ENCODE results near the gene ARFGEF3. TPM values are rescaled to one million over a fixed set of nuclear protein-coding genes. Genes with fewer than 3 reads are reported as not detected.

Gene ARFGEF3
- total and polyA plus RNA-seq, 2 experiments from 2014 or later, result 5.8 to 24.6 TPM

DNA sequence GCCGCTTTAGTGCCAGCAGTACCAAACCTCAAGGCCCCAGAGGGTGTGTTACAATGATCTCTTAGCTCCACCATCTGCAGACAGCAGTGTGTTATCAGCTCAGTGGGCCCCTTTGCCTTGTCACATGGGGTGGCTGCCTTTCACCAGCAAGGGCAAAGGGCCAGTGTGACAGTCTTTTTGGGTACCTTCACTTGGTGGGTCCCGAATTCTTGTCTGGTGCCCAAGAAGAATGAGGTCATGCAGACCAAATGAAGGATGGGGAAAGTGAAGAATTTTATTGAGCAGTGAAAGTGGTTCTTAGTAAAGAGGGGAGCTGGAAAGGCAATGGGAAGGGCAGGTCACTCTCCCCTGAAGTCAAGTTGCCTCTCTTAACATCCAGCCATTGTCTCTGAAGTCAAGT lies 213.1 kb downstream of the ARFGEF3 start (continued):
- TF ChIP-seq, protein P1, sequence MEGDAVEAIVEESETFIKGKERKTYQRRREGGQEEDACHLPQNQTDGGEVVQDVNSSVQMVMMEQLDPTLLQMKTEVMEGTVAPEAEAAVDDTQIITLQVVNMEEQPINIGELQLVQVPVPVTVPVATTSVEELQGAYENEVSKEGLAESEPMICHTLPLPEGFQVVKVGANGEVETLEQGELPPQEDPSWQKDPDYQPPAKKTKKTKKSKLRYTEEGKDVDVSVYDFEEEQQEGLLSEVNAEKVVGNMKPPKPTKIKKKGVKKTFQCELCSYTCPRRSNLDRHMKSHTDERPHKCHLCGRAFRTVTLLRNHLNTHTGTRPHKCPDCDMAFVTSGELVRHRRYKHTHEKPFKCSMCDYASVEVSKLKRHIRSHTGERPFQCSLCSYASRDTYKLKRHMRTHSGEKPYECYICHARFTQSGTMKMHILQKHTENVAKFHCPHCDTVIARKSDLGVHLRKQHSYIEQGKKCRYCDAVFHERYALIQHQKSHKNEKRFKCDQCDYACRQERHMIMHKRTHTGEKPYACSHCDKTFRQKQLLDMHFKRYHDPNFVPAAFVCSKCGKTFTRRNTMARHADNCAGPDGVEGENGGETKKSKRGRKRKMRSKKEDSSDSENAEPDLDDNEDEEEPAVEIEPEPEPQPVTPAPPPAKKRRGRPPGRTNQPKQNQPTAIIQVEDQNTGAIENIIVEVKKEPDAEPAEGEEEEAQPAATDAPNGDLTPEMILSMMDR (conservative IDR thresholded peaks at IDR 0.05; ENCODE audit: low read depth in 2 of 2), result no peak
- TF ChIP-seq, protein P2, sequence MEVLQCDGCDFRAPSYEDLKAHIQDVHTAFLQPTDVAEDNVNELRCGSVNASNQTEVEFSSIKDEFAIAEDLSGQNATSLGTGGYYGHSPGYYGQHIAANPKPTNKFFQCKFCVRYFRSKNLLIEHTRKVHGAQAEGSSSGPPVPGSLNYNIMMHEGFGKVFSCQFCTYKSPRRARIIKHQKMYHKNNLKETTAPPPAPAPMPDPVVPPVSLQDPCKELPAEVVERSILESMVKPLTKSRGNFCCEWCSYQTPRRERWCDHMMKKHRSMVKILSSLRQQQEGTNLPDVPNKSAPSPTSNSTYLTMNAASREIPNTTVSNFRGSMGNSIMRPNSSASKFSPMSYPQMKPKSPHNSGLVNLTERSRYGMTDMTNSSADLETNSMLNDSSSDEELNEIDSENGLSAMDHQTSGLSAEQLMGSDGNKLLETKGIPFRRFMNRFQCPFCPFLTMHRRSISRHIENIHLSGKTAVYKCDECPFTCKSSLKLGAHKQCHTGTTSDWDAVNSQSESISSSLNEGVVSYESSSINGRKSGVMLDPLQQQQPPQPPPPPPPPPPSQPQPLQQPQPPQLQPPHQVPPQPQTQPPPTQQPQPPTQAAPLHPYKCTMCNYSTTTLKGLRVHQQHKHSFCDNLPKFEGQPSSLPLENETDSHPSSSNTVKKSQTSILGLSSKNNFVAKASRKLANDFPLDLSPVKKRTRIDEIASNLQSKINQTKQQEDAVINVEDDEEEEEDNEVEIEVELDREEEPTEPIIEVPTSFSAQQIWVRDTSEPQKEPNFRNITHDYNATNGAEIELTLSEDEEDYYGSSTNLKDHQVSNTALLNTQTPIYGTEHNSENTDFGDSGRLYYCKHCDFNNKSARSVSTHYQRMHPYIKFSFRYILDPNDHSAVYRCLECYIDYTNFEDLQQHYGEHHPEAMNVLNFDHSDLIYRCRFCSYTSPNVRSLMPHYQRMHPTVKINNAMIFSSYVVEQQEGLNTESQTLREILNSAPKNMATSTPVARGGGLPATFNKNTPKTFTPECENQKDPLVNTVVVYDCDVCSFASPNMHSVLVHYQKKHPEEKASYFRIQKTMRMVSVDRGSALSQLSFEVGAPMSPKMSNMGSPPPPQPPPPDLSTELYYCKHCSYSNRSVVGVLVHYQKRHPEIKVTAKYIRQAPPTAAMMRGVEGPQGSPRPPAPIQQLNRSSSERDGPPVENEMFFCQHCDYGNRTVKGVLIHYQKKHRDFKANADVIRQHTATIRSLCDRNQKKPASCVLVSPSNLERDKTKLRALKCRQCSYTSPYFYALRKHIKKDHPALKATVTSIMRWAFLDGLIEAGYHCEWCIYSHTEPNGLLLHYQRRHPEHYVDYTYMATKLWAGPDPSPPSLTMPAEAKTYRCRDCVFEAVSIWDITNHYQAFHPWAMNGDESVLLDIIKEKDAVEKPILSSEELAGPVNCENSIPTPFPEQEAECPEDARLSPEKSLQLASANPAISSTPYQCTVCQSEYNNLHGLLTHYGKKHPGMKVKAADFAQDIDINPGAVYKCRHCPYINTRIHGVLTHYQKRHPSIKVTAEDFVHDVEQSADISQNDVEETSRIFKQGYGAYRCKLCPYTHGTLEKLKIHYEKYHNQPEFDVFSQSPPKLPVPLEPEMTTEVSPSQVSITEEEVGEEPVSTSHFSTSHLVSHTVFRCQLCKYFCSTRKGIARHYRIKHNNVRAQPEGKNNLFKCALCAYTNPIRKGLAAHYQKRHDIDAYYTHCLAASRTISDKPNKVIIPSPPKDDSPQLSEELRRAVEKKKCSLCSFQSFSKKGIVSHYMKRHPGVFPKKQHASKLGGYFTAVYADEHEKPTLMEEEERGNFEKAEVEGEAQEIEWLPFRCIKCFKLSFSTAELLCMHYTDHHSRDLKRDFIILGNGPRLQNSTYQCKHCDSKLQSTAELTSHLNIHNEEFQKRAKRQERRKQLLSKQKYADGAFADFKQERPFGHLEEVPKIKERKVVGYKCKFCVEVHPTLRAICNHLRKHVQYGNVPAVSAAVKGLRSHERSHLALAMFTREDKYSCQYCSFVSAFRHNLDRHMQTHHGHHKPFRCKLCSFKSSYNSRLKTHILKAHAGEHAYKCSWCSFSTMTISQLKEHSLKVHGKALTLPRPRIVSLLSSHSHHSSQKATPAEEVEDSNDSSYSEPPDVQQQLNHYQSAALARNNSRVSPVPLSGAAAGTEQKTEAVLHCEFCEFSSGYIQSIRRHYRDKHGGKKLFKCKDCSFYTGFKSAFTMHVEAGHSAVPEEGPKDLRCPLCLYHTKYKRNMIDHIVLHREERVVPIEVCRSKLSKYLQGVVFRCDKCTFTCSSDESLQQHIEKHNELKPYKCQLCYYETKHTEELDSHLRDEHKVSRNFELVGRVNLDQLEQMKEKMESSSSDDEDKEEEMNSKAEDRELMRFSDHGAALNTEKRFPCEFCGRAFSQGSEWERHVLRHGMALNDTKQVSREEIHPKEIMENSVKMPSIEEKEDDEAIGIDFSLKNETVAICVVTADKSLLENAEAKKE (CRISPR knock-in tag; IDR thresholded peaks at IDR 0.05), result no peak
- no peak for TF ChIP-seq JUNB (IDR thresholded peaks at IDR 0.05; ENCODE audit: unreplicated experiment)
- TF ChIP-seq ZNF114 (CRISPR knock-in tag; IDR thresholded peaks at IDR 0.05), result no peak

DNA sequence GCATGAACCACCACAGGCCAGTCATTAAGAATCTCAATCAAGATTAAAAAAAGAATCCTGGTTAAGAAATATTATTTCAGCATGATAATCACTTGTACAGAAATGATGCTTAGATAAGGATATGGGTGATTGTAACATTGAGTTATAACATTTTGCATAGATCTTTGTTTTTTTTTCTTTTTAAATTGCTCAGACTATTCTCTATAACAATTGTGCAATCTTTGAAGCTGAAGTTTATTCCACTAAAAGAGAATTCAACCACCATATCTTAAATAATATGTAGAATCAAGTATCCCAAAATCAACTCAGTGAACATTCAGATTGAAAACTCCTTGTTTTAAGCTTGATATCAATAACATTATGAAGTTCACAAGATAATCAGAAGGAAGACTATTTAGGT lies 215.3 kb downstream of the ARFGEF3 start:
- Histone ChIP-seq H4K20me1 (replicated peaks; ENCODE audit: insufficient read depth) (no peaks in the 10 kb centered on the region), H3K4me1 (ENCODE audit: insufficient read depth) (peaks cover 19% of the 10 kb centered on the region), H3K79me2 (replicated peaks; ENCODE audit: insufficient read depth) (no peaks in the 10 kb centered on the region), H2AFZ (no peak overlapping the region), H3K36me3 (ENCODE audit: insufficient read depth) (no peaks in the 10 kb centered on the region), H3K27ac (ENCODE audit: low read depth) (no peak overlapping the region), H3K4me3 (no peak overlapping the region), H3K4me2 (no peak overlapping the region), H3K9me2 (ENCODE audit: insufficient read depth) (no peaks in the 10 kb centered on the region), H3K27me3 (ENCODE audit: insufficient read depth) (no peaks in the 10 kb centered on the region), H3F3A (replicated peaks; ENCODE audit: low read depth) (no peaks in the 10 kb centered on the region)
- Mint-ChIP-seq H3K4me3 (no peak overlapping the region), H3K27me3 (ENCODE audit: insufficient read depth, low read depth, poor library complexity) (no peaks in the 10 kb centered on the region), H3K4me1 (peaks cover 14% of the 10 kb centered on the region), H3K27ac (no peak overlapping the region), H3K9me3 (no peaks in the 10 kb centered on the region; the same call in 2 of the 3 replicates), H3K36me3 (ENCODE audit: low read depth) (no peaks in the 10 kb centered on the region)
- DNase-seq (ENCODE audit: low spot score), result no peak
- ATAC-seq, result no peak
- TF ChIP-seq POLR2AphosphoS5 (IDR thresholded peaks at IDR 0.05; ENCODE audit: low read depth), result no peak
- TF ChIP-seq, protein P1 (conservative IDR thresholded peaks at IDR 0.05; ENCODE audit: low read depth in 2 of 2), result no peak
- TF ChIP-seq ZNF331 (CRISPR knock-in tag; IDR thresholded peaks at IDR 0.05; ENCODE audit: low read depth), result no peak
- no peak for TF ChIP-seq EZH2 (IDR thresholded peaks at IDR 0.05; ENCODE audit: low read depth, unreplicated experiment)
- no peak for TF ChIP-seq ZNF114 (CRISPR knock-in tag; IDR thresholded peaks at IDR 0.05)
- TF ChIP-seq JUNB (IDR thresholded peaks at IDR 0.05; ENCODE audit: unreplicated experiment), result no peak
